Smooth muscle cell of the coronary artery (primary cell): ENCODE measurements around the gene PARD6A. TPM values are rescaled to one million over a fixed set of nuclear protein-coding genes. Genes with fewer than 3 reads are reported as not detected.

Experiments used
- total RNA-seq: library from RNA; depleted of rRNA; stranded (reverse); fragments of >200 nt; gene quantifications from 2 replicates; pipeline ENCODE4 v1.2.3, GENCODE V29; 2014; ENCODE audit warnings: low replicate concordance

PARD6A gene
- total RNA-seq, result 0.60 and 1.1 TPM in 2 replicates

GRCh38 chr16:67660564-67661028 is at the start of gene PARD6A:
TSS of gene PARD6A (plus strand) at chr16:67660960. CDS start at chr16:67661039, 79 bp downstream.

GRCh38 chr16:67659675-67660563 is 841 bp upstream of the PARD6A start, which contains the start of gene ACD:
TSS of gene ACD (minus strand) at chr16:67660260. CDS start at chr16:67660220, 40 bp downstream.

GRCh38 chr16:67666559-67667452 is 6.0 kb downstream of the PARD6A start, which contains the start of the genes C16orf86 and ENKD1:
TSS of gene C16orf86 (plus strand) at chr16:67666814. CDS start at chr16:67666971, 157 bp downstream.
TSS of gene ENKD1 (minus strand) at chr16:67666750. CDS start at chr16:67666442, 308 bp downstream.

Other genes starting within 250 kb of the PARD6A start
- gene ZDHHC1, start 244.5 kb upstream of the PARD6A start, total RNA-seq, result 2.8 and 4.3 TPM in 2 replicates
- not detected in 2 replicates for gene HSD11B2, start 229.8 kb upstream of the PARD6A start, total RNA-seq
- 108 and 157 TPM in 2 replicates for gene ATP6V0D1, start 179.8 kb upstream of the PARD6A start, total RNA-seq
- 0.08 TPM in 1 of 2 replicates, not detected in the other for gene AGRP, start 177.4 kb upstream of the PARD6A start, total RNA-seq
- 23.1 and 23.3 TPM in 2 replicates for gene RIPOR1, start 132.1 kb upstream of the PARD6A start, total RNA-seq
- gene CTCF, start 98.4 kb upstream of the PARD6A start, total RNA-seq, result 14.2 and 14.7 TPM in 2 replicates
- gene CARMIL2, start 15.8 kb upstream of the PARD6A start, total RNA-seq, result 0.15 TPM in 1 of 2 replicates, not detected in the other
- 7.6 and 9.8 TPM in 2 replicates for gene ACD, start 700 bp upstream of the PARD6A start, total RNA-seq
- 11.8 and 13.8 TPM in 2 replicates for gene ENKD1, start 5.8 kb downstream of the PARD6A start, total RNA-seq
- 1.6 and 3.6 TPM in 2 replicates for gene C16orf86, start 5.9 kb downstream of the PARD6A start, total RNA-seq
- 14.1 and 18.0 TPM in 2 replicates for gene GFOD2, start 58.4 kb downstream of the PARD6A start, total RNA-seq
- gene RANBP10, start 145.6 kb downstream of the PARD6A start, total RNA-seq, result 2.7 and 5.9 TPM in 2 replicates
- 1.2 and 1.9 TPM in 2 replicates for gene TSNAXIP1, start 145.9 kb downstream of the PARD6A start, total RNA-seq
- 26.3 and 47.7 TPM in 2 replicates for gene THAP11, start 181.4 kb downstream of the PARD6A start, total RNA-seq
- gene NUTF2, start 186.0 kb downstream of the PARD6A start, total RNA-seq, result 79.6 and 157 TPM in 2 replicates
- 18.3 and 23.8 TPM in 2 replicates for gene CENPT, start 186.7 kb downstream of the PARD6A start, total RNA-seq
- gene EDC4, start 212.1 kb downstream of the PARD6A start, total RNA-seq, result 46.8 and 50.8 TPM in 2 replicates
- gene NRN1L, start 223.9 kb downstream of the PARD6A start, total RNA-seq, result not detected in 2 replicates
- gene PSKH1, start 232.3 kb downstream of the PARD6A start, total RNA-seq, result 13.5 and 31.1 TPM in 2 replicates